ENCODE data around the gene CNTFR. TPM values are rescaled to one million over a fixed set of nuclear protein-coding genes. Genes with fewer than 3 reads are reported as not detected.

CNTFR gene
- total and polyA plus RNA-seq, 2 experiments from 2014 or later = 0.73 to 1.9 TPM

DNA sequence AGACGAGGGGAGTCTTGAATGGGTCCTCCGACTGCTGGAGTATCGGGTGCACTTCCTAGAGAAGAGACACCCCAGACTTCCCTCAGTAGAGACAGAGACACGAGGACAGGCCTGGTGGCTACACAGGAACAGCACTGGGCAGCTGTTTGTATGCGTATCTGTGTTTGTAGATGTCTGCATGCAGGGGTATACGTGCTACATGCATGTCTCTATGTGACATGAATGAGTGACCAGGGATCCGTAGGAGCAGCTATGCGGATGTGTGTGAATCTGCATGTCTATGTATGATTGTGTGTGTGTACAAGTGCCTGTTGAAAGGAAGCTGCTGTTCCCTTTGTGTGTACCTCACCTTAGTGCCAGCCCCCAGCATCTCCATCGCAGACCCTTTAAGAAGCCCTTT, 31.2 kb downstream of the CNTFR start (continued):
- TF ChIP-seq, protein P1, sequence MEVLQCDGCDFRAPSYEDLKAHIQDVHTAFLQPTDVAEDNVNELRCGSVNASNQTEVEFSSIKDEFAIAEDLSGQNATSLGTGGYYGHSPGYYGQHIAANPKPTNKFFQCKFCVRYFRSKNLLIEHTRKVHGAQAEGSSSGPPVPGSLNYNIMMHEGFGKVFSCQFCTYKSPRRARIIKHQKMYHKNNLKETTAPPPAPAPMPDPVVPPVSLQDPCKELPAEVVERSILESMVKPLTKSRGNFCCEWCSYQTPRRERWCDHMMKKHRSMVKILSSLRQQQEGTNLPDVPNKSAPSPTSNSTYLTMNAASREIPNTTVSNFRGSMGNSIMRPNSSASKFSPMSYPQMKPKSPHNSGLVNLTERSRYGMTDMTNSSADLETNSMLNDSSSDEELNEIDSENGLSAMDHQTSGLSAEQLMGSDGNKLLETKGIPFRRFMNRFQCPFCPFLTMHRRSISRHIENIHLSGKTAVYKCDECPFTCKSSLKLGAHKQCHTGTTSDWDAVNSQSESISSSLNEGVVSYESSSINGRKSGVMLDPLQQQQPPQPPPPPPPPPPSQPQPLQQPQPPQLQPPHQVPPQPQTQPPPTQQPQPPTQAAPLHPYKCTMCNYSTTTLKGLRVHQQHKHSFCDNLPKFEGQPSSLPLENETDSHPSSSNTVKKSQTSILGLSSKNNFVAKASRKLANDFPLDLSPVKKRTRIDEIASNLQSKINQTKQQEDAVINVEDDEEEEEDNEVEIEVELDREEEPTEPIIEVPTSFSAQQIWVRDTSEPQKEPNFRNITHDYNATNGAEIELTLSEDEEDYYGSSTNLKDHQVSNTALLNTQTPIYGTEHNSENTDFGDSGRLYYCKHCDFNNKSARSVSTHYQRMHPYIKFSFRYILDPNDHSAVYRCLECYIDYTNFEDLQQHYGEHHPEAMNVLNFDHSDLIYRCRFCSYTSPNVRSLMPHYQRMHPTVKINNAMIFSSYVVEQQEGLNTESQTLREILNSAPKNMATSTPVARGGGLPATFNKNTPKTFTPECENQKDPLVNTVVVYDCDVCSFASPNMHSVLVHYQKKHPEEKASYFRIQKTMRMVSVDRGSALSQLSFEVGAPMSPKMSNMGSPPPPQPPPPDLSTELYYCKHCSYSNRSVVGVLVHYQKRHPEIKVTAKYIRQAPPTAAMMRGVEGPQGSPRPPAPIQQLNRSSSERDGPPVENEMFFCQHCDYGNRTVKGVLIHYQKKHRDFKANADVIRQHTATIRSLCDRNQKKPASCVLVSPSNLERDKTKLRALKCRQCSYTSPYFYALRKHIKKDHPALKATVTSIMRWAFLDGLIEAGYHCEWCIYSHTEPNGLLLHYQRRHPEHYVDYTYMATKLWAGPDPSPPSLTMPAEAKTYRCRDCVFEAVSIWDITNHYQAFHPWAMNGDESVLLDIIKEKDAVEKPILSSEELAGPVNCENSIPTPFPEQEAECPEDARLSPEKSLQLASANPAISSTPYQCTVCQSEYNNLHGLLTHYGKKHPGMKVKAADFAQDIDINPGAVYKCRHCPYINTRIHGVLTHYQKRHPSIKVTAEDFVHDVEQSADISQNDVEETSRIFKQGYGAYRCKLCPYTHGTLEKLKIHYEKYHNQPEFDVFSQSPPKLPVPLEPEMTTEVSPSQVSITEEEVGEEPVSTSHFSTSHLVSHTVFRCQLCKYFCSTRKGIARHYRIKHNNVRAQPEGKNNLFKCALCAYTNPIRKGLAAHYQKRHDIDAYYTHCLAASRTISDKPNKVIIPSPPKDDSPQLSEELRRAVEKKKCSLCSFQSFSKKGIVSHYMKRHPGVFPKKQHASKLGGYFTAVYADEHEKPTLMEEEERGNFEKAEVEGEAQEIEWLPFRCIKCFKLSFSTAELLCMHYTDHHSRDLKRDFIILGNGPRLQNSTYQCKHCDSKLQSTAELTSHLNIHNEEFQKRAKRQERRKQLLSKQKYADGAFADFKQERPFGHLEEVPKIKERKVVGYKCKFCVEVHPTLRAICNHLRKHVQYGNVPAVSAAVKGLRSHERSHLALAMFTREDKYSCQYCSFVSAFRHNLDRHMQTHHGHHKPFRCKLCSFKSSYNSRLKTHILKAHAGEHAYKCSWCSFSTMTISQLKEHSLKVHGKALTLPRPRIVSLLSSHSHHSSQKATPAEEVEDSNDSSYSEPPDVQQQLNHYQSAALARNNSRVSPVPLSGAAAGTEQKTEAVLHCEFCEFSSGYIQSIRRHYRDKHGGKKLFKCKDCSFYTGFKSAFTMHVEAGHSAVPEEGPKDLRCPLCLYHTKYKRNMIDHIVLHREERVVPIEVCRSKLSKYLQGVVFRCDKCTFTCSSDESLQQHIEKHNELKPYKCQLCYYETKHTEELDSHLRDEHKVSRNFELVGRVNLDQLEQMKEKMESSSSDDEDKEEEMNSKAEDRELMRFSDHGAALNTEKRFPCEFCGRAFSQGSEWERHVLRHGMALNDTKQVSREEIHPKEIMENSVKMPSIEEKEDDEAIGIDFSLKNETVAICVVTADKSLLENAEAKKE (CRISPR knock-in tag; IDR thresholded peaks at IDR 0.05) = no peak

DNA sequence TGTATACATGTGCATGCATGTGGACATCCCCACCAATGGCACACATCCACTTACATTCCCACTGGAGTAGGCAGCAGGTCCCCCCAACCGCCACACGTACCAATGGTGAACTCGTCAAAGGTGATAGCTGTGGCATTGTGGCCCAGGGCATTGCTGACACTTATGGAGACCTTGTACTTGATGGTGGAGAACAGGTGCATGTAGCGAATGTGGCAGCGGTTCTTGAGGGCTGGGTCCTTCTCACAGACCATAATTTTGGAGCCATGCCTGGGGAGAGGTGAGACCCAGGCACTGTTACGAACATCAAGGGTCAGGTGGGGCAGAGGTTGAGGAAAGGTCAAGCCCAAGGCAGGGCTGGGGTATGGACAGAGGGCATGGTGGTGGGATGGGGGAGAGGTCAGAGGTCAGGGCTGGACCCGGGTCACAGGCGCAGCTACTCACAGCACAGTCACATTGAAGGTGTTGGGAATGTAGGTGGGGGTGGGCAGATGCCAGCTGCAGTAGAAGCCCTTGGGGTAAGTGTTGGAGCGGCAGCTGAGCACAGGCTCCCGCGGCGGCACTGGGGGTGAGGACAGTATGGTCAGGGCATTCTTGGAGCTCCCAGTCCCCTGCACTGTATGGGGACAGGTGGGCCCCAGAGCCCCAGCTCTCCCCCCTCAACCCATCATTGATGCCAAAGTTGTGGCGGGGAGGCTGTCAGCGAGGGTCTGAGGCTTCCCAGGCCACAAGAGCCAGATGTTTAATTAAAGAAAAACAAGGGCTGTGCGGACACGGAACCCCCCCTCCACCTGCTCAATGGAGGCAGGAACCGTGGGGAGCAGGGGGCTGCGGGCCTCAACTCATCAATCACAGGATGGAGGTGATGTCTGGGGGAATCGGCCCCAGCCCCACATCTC, 31.9 kb downstream of the CNTFR start:
- Histone ChIP-seq H3K27me3 (ENCODE audit: insufficient read depth) (no peaks in the 10 kb centered on the region), H3F3A (replicated peaks; ENCODE audit: low read depth) (no peaks in the 10 kb centered on the region), H3K9me2 (ENCODE audit: insufficient read depth) (no peaks in the 10 kb centered on the region), H3K4me3 (no peak overlapping the region), H2AFZ (no peak overlapping the region), H4K20me1 (replicated peaks; ENCODE audit: insufficient read depth) (no peaks in the 10 kb centered on the region), H3K4me1 (ENCODE audit: insufficient read depth) (peaks cover 29% of the 10 kb centered on the region), H3K36me3 (ENCODE audit: insufficient read depth) (no peaks in the 10 kb centered on the region), H3K27ac (ENCODE audit: low read depth) (no peak overlapping the region), H3K4me2 (no peak overlapping the region), H3K79me2 (replicated peaks; ENCODE audit: insufficient read depth) (no peaks in the 10 kb centered on the region)
- Mint-ChIP-seq H3K27me3 (ENCODE audit: insufficient read depth, low read depth, poor library complexity) (peaks cover 20% of the 10 kb centered on the region), H3K4me3 (no peak overlapping the region), H3K9me3 (no peaks in the 10 kb centered on the region), H3K27ac (no peak overlapping the region), H3K36me3 (ENCODE audit: low read depth) (no peaks in the 10 kb centered on the region), H3K4me1 (peaks cover 42% of the 10 kb centered on the region)
- DNase-seq (ENCODE audit: low spot score) = no peak
- ATAC-seq = no peak
- TF ChIP-seq JUNB (IDR thresholded peaks at IDR 0.05; ENCODE audit: unreplicated experiment) (no peak), EZH2 (IDR thresholded peaks at IDR 0.05; ENCODE audit: low read depth, unreplicated experiment) (no peak), ZNF114 (CRISPR knock-in tag; IDR thresholded peaks at IDR 0.05) (no peak), EZH2phosphoT487 (IDR thresholded peaks at IDR 0.05; ENCODE audit: unreplicated experiment) (no peak), ZNF331 (CRISPR knock-in tag; IDR thresholded peaks at IDR 0.05; ENCODE audit: low read depth) (no peak), STAT1 (IDR thresholded peaks at IDR 0.05; ENCODE audit: unreplicated experiment) (no peak), CTCF (conservative IDR thresholded peaks at IDR 0.05; ENCODE audit: low read depth in 2 of 2) (no peak), NANOG (IDR thresholded peaks at IDR 0.05; ENCODE audit: borderline replicate concordance) (no peak)
- TF ChIP-seq, protein P2, sequence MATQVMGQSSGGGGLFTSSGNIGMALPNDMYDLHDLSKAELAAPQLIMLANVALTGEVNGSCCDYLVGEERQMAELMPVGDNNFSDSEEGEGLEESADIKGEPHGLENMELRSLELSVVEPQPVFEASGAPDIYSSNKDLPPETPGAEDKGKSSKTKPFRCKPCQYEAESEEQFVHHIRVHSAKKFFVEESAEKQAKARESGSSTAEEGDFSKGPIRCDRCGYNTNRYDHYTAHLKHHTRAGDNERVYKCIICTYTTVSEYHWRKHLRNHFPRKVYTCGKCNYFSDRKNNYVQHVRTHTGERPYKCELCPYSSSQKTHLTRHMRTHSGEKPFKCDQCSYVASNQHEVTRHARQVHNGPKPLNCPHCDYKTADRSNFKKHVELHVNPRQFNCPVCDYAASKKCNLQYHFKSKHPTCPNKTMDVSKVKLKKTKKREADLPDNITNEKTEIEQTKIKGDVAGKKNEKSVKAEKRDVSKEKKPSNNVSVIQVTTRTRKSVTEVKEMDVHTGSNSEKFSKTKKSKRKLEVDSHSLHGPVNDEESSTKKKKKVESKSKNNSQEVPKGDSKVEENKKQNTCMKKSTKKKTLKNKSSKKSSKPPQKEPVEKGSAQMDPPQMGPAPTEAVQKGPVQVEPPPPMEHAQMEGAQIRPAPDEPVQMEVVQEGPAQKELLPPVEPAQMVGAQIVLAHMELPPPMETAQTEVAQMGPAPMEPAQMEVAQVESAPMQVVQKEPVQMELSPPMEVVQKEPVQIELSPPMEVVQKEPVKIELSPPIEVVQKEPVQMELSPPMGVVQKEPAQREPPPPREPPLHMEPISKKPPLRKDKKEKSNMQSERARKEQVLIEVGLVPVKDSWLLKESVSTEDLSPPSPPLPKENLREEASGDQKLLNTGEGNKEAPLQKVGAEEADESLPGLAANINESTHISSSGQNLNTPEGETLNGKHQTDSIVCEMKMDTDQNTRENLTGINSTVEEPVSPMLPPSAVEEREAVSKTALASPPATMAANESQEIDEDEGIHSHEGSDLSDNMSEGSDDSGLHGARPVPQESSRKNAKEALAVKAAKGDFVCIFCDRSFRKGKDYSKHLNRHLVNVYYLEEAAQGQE (IDR thresholded peaks at IDR 0.05; ENCODE audit: unreplicated experiment) = no peak

Data from GM23338 (cell line).